NCI-H1092 (cell line): ENCODE measurements around the gene TEPSIN.
A peak's percentile ranks its signal among the peaks of the same experiment; 100 is the strongest.

Source experiments
- DNase-seq: peaks from one replicate; lab custom pipeline; 2025; lab: John Stamatoyannopoulos, UW

Gene TEPSIN

DNA sequence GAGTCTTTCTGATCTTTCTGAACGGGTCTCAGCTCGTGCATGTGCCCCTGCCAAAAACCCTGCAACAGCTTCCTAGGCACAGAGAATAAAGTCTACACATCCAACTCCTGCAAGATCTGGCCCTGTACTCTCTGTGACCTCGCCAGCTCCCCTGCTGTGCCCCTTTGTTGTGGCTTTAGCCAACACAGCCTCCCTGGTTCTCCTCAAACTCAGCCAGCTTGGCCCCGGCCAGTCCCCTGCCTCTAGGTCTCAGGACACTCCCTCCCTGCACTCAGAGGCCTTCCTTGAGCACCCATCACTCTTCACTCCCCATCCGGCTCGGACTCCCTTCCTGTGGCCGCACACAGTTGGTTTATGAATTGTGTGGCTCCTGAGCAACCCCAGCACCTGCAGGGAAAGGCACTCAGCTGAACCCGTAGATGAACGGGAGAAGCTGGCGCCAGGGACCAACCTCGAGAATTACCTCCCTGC is 17.4 kb downstream of the TEPSIN start:
- no peak for DNase-seq

DNA sequence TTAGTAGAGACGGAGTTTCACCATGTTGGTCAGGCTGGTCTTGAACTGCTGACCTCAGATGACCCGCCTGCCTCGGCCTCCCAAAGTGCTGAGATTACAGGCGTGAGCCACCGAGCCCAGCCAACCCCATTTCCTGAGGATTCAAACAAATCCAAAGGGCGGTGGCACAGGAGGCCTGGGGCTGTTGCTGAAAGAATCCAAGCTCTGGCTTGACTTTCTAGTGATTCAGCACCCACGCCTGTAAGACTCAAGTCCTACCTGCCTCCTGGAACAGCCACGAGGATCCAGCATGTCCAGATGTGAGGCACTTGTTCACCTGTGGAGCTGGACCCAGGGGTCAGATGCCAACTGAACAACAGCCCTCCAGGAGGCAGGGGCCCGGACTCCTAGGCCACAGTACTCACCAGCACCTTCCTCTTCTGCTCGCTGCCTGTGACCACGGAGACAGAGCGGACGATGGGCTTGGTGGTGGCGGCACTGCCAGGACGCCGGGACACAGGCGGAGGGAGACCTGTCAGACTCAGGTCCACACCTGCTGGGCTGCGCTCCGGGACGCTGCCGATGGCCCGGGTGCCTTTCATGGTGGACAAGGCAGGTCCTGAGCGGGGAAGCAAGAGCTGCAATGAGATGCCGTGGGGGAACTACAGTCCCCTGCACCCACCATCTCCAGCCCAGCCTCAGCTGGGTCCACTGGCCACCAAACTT is 19.2 kb downstream of the TEPSIN start:
- no peak for DNase-seq

DNA sequence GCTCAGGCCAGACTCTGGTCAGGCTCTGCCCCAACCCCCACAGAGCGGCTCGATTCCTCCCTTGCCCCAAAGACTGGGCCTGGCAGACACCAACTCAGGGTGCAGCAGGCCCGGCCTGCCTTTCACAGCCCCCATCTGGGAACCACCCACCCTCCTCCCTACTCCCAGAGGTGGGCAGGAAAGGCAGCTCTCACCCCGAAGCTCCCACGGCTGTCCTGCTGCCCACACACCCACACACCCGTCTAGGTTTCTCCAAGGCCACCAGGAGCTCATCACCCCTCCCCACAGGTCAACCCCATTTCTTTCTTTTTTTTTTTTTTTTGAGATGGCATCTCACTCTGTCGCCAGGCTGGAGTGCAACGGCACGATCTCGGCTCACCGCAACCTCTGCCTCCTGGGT is 19.9 kb downstream of the TEPSIN start:
- DNase-seq, result no peak

DNA sequence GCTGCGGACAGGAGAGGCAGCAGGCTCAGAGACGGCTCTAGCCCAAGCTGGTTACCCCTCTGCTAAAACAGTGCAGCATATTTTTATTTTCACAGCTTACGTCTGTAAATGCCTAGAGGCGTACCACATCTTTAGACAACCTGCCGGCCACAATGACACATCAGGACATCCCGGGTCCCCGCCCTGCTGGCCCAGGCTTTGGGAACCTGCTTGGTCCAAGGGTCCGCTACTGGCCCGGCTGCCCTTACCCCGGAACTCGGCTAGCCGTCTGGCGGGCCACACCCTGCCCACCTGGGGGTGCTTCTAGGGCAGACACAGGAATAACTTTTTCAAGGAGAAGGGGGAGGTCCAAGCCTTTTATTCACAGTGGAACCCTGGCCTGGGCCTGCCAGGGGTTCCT is 20.4 kb downstream of the TEPSIN start:
- no peak for DNase-seq

DNA sequence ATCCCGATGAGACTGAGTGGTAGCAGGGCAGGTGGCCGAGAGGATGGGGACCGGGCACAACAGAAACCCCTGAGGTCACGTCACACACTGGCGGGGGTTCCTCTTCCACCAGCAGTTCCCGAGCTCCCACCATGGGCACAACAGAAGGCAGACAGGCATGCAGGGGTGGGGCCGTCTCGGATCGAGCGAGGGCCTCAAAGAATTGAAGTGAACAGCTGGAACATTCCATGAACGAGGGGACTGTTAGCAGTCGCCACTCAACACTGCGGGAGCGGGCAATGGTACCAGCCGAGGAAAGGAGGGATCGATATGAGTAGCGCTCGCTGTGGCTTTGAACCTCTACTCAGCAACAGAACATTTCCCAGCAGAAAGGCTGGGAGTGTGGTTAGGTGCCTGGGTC is 21.4 kb downstream of the TEPSIN start:
- DNase-seq, result no peak

DNA sequence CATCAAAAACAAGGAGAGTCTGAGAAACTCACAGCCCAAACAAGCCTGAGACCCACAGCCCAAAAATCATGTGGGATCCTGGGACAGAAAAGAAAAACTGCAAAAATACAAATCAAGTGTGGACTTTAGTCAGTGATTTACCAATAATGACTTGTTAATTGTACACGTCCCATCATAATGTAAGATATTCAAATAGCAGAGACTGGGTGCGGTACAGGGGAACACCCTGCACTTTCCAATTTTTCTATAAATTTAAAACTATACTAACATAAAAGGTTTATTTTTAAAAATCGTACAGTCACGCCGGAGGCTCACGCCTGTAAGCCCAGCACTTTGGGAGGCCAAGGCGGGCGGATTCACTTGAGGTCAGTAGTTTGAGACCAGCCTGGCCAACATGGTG is 24.9 kb downstream of the TEPSIN start:
- DNase-seq, result no peak

DNA sequence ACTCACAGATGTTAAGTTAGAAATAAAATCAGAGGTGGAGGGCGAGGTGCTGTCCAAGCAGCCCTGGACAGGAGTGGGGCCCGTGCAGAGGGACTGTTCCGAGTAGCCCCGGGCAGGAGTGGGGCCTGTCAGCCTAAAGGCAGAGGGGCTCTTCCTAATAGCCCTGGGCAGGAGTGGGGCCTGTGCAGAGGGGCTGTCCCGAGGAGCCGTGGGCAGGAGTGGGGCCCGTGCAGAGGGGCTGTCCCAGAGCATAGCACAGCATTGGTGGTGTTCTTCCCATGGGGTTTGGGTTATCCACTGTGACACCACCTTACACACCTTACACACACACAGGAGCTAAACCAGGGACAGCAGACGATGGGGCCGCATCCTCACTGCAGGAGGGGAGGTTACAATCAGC is 26.5 kb downstream of the TEPSIN start:
- no peak for DNase-seq

DNA sequence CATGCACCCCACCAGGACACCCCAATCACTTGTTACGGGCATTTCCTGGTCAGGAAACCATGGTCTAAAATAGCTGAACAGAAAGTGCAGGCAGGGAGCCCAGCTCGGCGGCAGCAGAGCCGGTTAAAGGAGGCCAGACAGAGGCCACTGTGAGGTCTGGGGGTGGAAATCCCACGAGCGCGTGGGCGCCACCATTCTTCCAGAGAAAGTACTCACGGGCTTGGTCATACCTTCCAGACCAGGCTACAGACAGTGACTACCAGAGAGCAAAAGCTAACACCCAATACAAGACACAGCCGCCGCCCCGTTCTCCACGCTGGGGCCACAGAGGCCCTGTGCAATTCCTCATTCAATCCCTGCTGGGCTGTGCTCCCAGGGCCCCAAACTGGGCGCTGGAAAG is 28.0 kb downstream of the TEPSIN start:
- DNase-seq, result no peak

DNA sequence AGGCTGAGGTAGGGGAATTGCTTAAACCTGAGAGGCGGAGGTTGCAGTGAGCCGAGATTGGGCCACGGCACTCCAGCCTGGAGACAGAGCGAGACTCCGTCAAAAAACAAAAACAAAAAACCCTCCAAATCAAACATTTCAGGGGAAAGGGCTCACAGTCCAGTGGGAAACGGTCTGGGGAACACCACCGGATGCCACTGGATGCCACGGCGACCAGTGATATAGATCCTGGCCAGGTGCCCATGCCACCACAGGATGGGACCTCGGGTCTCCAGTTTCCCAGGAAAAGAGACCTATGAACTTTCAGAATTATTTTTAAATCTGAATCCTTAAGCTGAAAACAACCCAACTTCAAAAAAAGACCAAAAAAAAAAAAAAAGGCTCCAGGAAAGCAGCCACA is 28.4 kb downstream of the TEPSIN start:
- DNase-seq, result no peak

DNA sequence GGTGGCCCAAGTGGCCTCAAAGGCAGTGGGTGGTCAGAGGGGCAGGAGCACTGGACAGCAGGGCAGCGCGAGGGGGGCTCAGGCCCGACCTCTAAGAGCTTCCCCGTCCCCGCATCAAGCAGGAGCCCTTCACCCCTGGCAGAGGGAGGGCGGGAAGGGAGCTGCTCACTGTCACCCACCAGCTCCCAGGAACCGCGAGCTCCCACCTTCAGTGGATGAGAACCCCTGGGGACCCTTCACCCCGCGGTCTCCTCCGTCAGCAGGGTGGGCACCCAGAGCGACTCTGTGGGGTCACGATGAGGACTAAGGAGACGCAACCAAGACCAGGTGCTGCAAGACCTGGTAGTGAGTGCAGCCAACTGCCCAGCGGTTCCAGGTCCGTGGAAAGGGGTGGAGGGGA is 29.7 kb downstream of the TEPSIN start:
- DNase-seq, result no peak

DNA sequence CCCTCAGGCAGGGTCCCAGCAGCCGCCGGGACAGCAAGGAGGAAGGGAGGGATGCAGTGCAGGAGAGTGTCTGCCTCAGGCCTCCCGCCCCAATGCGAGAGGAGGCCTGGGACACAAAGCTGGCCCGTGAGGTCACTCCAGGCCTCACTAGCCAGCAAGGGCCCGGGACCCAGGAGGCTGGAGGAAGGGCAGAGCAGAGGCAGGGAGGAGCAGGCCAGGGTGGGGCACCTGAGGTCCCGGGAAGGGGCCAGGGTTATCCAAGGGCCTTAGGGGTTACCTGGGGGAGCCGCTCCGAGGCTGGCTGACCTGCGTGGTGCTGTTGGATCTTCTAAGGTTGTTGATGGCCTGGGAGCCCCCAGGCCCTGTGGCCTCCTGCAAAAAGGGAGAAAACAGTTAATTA is 30.2 kb downstream of the TEPSIN start:
- DNase-seq, result no peak

DNA sequence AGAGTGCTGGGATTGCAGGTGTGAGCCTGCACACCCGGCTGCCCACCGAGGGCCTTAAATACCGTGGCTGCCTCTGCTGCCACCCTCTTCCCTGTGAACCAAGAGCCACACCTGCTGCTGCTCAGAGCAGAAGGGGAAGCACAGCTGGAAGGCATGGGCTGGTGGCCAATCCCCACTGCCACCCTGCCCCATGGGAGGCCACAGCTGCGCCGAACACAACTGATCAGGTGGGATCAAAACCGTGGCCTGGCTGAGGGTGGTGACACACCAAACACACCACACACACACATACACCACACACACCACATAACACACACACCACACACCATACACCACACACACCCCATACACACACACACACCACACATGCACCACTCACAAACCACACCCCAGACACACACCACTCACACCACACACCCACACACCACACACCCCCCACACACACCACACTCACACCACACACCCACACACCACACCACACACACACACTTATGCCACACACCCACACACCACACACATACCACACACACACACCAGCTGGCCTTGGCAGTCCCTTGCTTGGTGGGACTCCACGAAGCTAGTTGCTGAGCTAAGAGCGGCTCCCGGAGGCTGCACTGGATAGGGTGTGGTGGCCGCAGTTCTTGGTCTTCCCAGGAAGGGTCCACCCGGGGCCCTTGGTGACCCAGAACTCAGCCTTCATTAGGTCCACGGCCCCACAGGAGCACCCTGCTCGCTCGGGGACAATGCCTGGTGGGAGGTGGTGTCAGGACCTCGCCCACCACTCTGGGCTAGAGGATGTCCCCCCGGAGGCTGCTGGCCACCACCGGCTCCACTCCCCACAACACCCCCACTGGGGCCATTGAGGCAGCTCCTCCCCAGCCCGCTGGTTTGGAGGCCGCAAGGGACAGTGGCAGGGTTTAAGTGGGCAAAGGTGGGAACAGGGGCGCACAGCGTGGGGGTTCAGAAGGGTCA is 31.0 kb downstream of the TEPSIN start:
- DNase-seq, result peak; percentile 30

DNA sequence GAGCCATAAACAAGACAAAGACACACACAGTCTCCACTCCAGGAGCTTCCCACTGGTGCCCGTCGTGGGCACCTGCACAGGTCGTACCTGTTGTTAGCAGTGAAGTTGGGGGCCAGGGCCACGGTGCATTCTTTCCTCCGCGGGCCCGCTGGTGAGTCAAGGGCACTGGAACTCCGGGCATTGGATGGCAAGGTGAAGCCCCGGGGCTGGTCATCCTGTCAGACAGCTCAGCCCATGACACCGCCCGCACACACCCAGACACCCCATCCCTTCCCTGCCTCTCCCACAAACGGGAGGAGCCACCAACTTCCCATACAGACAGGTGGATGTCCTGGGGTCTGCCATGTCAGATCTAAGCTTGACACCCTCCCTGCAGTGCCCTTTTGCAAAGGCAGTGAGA is 32.2 kb downstream of the TEPSIN start:
- no peak for DNase-seq

DNA sequence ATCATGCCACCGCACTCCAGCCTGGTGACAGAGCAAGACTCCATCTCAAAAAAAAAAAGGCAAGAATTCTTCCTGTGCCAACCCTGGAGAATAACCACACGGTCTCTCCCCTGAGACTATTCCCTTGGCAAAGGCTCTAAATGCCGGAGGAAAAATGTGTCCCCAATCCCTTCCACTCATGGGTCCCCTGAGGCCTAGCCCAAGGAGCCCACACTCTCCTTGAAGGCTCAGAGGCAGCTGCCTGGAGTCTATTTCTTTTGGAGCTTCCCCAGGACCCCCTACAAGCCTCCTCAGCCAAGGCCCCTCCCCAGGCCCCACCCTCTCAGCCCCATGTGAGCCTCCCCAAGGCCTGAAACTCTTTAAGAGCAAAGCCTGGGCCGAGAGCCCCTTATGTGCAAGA is 32.7 kb downstream of the TEPSIN start:
- DNase-seq, result no peak

DNA sequence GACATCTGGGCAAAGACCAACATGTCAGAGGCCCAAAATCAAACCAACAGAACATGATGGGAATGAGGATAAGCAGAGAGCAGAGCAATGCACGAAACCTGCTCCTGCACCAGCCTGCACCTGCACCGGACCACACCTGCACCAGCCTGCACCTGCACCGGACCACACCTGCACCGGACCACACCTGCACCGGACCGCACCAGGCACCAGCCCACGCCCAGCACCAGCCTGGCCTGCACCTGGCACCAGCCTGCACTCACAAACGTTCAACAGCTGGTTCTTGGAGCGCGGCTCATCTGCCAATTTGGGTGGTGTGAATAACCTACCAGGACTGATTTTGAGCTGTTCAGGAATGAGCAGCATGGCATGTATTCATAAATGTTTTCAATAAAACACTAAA is 34.3 kb downstream of the TEPSIN start:
- no peak for DNase-seq

DNA sequence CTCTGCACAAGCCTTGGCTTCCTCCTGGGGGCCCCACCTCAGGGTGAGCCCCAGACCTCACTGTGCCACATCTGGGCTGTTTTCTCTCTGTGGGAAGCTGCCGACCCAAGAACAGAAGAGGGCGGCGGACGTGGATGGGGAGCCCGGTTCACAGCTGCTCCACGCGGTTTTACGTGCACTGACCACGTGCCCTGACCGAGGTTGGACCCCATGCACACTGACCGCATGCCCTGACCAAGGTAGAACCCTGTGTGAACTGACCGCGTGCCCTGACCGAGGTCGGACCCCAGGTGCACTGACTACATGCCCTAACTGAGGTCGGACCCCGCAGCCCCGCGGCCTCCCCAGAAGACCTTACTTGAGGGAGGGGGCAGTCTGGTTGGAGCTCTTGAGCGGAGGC is 35.7 kb downstream of the TEPSIN start:
- no peak for DNase-seq

DNA sequence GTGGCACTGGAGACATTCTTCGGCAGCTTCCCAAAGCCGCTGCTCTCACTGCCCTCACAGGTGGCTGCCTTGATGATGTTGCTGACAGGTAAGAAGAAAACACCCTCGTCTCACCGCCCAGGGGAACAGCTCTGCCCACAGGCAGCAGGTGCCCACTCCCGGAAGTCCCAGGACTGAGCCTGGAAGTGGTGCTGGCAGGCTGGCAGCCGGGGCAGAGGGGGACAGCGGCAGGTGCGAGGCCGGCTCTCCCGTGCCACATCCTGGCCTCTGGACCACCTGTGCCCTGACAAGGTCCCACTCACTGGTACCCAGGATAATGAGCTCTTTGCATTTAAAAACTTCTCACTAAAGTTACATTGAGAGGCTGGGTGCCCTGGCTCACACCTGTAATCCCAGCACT is 36.5 kb downstream of the TEPSIN start:
- no peak for DNase-seq

DNA sequence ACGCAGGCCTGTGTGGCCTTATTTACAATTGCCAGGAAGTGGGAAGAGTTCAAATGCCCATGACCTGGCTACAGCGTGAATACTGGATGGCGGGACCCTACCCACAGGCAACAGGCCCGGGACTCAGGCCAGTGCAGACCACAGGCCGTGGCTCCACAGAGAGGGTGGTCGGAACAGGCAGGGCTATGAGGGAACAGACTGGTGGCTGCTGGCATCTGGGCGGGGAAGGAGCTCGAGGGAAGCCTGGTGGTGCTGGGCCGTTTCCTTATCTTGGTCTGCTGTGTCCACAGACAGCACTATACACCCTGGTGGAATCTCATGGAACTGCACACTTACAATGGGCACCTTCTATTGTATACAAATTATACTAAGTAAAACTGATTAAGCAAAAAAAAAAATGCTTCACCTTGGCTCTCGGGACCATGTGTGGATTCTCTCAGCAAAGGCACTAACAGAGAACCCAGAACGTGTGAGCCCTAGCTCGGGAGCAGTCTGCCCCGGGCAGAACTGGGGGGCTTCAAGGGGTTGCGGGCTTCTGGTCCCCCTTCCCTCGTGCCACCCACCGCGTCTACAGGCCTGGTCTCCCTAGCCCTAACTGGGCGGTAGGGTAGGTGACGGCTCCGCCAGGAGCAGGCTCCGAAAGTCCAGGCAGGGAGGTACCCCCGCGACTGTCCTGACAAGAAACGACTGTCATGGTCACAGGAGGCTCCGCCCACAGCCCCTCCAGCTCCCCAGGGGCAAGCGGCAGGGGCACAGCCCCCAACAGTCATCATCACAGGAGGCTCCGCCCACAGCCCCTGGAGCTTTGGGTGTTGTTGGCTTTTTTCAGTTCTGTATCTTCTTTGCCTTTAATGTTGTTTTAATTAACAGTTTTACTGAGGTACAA is 37.9 kb downstream of the TEPSIN start:
- DNase-seq, result no peak

DNA sequence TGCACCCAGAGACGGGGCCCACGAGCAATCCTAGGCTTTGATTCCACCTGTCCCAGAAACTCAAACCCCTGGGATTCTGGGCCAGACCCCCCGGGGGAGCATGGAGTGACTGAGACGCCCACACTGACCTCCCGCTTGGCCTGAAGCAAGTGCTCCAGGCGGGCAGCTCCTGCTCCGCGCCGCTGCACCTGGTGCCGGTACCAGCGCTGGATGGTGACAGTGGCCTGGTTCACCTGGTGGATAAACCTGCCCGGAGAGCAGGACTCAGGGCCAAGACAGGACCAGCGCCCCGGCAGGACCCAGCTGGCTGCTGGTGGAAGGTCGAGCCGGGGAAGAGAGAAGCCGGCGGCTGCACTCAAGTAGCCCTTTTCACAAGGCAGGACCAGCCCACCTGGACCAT is 38.7 kb downstream of the TEPSIN start:
- DNase-seq, result no peak

DNA sequence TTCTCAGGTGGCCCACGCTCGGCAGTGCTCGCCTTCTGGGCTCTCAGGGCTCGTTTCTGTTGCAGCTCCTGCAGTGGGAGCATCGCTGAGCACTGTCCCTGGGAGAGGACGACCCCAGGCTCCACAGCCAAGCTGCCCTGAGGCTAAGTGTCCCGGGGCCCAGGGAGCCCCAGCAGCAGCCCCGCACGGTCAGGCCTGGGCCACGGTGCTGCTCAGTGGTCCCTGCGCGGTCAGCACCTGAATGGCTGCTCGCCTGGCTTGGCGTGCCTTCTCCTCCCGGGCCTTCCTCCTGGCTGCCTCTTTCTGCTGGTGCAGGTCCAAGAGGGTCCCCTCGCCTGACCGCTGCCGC is 39.4 kb downstream of the TEPSIN start:
- DNase-seq, result no peak

DNA sequence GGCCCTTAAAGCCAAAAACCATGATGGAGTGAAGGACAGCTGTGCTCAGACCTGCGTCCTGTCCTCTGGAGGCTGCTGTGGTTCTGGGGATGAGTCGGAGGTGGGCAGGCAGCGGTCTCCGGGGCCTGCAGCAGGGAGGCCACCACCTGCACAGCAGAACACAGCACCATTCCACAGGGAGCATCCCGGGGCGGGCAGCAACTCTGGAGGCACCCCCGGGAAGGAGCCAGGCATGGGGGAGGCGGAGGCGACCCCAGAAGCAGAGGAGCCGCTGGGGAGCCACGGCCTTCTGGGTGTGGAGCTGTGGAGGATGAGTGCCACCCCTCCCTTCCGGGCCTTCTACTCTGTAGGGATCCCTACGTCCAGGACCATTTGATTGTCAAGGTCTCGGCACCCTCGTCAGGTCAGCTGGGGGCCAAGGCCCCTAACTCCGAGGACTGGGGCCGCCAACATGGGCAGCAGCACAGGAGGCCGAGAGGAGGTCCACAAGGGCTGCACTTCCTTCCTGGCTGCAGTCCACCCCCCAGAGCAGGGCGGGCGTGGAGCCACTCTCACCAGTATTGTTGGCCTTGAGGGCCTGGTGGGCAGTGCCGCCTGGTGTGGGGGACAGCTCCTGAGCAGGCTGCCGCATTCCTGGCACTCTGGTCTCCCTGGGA is 39.9 kb downstream of the TEPSIN start:
- DNase-seq, result no peak
